ENCODE measurements around the gene INSIG1.

GRCh38 chr7:155296788-155297516 lies 726 bp upstream of the INSIG1 start:
- TF ChIP-seq, protein P1, sequence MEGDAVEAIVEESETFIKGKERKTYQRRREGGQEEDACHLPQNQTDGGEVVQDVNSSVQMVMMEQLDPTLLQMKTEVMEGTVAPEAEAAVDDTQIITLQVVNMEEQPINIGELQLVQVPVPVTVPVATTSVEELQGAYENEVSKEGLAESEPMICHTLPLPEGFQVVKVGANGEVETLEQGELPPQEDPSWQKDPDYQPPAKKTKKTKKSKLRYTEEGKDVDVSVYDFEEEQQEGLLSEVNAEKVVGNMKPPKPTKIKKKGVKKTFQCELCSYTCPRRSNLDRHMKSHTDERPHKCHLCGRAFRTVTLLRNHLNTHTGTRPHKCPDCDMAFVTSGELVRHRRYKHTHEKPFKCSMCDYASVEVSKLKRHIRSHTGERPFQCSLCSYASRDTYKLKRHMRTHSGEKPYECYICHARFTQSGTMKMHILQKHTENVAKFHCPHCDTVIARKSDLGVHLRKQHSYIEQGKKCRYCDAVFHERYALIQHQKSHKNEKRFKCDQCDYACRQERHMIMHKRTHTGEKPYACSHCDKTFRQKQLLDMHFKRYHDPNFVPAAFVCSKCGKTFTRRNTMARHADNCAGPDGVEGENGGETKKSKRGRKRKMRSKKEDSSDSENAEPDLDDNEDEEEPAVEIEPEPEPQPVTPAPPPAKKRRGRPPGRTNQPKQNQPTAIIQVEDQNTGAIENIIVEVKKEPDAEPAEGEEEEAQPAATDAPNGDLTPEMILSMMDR (IDR thresholded peaks at IDR 0.05): no peak
- no peak for TF ChIP-seq POLR2A (IDR thresholded peaks at IDR 0.05)
